CD4-positive, alpha-beta T cell treated with Interleukin-6 at 100 ng/mL for 8 hours (primary cell): Measurements from ENCODE around the gene PCDHGB3.

Source experiments
- DNase-seq: peaks from one replicate; pipeline ENCODE4 v3.0.0-alpha.2; 2020; ENCODE audit warnings: mixed read lengths, low spot score

The PCDHGB3 gene

DNA sequence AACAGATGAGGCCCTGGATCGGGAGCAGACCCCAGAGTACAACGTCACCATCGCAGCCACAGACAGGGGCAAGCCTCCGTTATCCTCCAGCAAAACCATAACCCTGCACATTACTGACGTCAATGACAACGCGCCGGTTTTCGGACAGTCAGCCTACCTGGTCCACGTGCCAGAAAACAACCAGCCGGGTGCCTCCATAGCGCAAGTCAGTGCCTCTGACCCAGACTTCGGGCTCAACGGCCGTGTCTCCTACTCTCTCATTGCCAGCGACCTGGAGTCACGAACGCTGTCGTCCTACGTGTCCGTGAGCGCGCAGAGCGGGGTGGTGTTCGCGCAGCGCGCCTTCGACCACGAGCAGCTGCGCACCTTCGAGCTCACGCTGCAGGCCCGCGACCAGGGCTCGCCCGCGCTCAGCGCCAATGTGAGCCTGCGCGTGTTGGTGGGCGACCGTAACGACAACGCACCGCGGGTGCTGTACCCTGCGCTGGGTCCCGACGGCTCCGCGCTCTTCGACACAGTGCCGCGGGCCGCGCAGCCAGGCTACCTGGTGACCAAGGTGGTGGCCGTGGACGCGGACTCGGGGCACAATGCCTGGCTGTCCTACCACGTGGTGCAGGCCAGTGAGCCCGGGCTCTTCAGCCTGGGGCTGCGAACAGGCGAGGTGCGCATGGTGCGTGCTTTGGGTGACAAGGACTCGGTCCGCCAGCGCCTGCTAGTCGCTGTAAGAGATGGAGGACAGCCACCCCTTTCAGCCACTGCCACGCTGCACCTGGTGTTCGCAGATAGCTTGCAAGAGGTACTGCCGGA is 49.2 kb downstream of the PCDHGB3 start:
- DNase-seq, result no peak

DNA sequence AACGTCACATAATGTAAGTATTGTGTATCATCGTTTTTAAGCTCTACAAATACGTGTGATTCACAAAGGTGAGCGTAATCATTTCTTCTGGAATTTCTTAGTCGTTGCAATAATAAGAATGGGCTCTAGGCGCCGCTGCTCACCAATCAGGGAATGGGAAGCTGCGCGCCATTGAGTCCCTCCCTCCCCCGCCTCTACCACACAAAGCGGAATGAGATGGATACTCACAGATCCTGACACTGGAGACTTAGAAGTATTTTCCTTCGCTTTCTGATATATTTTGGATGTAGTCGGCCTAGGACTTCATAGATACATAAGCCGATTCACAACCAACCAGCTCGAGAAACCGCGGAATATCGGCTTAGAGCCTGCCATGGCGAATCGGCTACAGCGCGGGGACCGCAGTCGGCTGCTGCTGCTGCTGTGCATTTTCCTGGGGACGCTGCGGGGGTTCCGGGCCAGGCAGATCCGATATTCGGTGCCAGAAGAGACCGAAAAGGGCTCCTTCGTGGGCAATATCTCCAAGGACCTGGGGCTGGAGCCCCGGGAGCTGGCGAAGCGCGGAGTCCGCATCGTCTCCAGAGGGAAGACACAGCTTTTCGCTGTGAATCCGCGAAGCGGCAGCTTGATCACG is 50.9 kb downstream of the PCDHGB3 start, which contains the start of gene PCDHGA11:
Gene PCDHGA11 (plus strand): TSS at position 197 of the 634 bp plus-strand sequence. CDS start 177 bp downstream, at position 374.
- peak; percentile 8 for DNase-seq

DNA sequence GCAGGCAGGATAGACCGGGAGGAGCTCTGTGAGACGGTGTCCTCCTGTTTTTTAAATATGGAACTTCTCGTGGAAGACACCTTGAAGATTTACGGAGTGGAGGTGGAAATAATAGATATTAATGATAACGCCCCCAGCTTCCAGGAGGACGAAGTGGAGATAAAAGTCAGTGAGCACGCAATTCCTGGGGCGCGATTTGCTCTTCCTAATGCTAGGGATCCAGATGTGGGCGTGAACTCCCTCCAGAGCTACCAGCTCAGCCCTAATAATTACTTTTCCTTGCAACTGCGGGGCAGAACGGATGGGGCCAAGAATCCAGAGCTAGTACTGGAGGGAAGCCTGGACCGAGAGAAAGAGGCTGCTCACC is 51.4 kb downstream of the PCDHGB3 start:
- DNase-seq, result no peak
